Activated CD8-positive, alpha-beta memory T cell treated with anti-CD3 and anti-CD28 coated beads for 1 hour (primary cell): ENCODE measurements around the gene WDR83.
"Not testable (repeated sequence)": the region's sequence is repeated elsewhere in the genome, so short reads cannot be mapped to it uniquely, and the experiment has no call there.

ENCODE experiments used
- DNase-seq, 2 donors: peaks; one replicate each; pipeline ENCODE4 v3.0.0-alpha.2; 2020; ENCODE audit warnings: low read depth in 1 of 2; ENCODE audit errors: extremely low read depth in 1 of 2

The WDR83 gene, protein sequence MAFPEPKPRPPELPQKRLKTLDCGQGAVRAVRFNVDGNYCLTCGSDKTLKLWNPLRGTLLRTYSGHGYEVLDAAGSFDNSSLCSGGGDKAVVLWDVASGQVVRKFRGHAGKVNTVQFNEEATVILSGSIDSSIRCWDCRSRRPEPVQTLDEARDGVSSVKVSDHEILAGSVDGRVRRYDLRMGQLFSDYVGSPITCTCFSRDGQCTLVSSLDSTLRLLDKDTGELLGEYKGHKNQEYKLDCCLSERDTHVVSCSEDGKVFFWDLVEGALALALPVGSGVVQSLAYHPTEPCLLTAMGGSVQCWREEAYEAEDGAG

DNA sequence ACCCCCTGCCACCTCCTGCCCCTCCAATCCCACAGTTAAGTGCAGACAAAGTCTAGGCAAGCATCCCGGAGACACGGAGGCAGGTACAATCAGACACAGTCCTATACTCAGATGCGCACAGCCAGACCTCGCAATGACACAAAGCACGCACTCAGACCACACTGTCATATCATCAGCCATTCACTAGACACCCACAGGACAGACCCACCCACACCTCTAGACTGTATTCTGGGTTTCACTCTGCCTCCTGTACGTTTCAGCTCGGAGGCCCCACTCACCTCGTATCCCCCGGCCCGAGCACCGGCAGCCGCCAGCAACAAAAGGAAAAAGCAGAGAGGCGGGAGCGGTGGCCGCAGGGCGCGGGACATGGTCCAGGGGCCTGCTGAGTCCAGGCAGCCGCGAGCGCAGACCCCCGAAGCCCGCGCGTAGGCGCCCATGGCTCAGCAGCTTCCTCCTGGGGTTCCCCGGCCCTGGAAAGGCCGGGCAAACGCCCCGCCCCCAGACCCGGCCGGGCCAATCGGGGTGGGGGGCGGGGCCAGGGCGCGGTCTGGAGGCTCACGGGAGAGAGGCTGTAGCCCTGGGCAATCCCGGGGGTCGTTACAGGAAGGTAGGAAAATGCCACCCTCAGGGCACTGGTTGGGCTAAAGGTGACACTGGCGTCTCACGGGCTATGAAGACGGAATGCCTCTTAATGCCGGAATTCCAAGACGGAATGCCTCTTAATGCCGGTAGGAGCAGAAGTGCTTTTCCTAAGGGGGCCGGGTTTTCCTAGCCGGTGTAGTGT lies at the start of gene WDR83, which contains the start of gene MAN2B1:
TSS of gene WDR83 (plus strand) at position 543 of the 784 bp plus-strand sequence. CDS start 2,984 bp downstream, outside the sequence.
TSS of gene MAN2B1 (minus strand) at position 478 of the 784 bp plus-strand sequence. CDS start at position 437, 41 bp downstream.
- DNase-seq, result peak in 1 of 2 donors; percentile 69

DNA sequence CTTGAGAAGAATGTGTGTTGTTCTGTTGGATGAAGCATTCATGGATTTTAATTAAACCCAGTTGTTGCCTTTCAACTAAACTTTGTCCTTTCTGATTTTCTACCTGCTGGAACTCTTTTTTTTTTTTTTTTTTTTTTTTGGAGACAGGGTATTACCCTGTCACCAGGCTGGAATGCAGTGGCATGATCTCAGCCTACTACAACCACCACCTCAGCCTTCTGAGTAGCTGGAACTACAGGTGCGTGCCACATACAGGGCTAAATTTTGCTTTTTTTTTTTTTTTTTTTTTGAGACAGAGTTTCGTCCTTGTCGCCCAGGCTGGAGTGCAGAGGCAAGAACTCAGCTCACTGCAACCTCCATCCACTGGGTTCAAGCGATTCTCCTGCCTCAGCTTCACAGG lies 49.0 kb upstream of the WDR83 start:
- no peak for DNase-seq

DNA sequence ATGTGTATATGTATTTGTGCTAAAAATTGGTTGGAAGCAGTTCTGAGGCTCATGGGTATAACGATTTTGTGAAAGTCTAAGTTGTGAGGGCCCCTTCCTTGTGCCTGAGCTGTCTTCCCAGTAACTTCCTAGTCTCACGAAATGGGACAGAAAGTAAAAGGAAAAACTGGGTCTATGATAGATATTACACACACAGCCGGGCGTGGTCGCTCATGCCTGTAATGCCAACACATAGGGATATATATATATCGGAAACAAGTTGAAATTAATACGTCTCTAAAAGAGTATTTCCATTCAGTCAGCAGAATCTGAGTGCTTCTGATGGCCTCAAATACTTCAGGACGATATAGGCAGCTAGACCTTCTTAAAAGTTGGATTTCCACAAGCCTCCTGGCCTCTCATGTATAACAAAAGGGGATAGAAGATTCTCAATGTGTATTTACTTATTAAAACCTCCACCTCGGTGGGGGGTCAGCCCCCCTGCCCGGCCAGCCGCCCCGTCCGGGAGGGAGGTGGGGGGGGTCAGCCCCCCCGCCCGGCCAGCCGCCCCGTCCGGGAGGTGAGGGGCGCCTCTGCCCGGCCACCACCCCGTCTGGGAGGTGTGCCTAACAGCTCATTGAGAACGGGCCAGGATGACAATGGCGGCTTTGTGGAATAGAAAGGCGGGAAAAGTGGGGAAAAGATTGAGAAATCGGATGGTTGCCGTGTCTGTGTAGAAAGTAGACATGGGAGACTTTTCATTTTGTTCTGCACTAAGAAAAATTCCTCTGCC lies 45.2 kb upstream of the WDR83 start:
- not testable (repeated sequence) for DNase-seq

- DNase-seq, result no peak
Measured at GRCh38 chr19:12623361-12624031, 43.1 kb upstream of the WDR83 start.

- DNase-seq, result no peak
Measured at GRCh38 chr19:12626958-12627357, 39.6 kb upstream of the WDR83 start.

- DNase-seq, result no peak
Measured at GRCh38 chr19:12628040-12629022, 38.3 kb upstream of the WDR83 start.

DNA sequence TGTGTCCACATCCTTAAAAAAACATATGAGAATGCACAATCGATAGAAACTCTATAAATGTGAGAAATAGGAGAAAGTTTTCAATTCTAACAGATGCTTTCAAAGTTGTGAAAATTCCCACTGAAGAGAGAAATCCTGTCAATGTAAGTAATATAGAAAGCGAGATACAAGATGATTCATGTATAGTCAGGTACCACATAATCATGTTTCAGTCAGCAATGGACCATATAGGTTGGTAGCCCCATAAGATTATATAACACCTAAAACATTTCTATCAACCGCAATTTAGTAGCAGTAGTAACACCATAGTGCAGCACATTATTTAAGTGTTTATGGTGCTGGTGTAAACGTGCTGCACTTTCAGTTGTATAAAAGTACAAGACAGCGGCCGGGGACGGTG lies 37.4 kb upstream of the WDR83 start:
- no peak for DNase-seq

- no peak for DNase-seq
Measured at GRCh38 chr19:12636631-12637030, 30.0 kb upstream of the WDR83 start.

DNA sequence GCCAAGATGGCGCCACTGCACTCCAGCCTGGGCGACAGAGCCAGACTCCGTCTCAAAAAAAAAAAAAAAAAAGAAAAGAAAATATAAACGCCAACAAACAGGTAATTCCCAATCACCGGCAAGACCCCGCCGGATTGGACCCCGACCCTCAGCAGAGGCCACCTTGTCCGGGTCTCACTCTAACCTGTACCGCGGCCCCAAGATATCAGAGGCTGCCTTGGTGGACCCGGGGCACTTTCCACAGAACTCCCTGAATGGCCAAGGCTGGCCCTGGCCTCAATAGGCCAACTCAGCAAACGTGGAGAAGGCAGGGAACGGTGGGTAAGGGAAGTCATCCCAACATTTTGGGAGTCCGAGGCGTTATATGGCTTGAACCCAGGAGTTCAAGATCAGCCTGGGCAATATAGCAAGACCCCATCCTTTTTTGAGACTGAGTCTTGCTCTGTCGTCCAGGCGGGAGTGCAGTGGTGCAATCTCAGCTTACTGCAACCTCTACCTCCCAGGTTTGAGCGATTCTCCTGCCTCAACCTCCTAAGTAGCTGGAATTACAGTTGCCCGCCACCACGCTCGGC lies 27.9 kb upstream of the WDR83 start:
- no peak for DNase-seq

- peak; percentile 72 to 75 for DNase-seq
Measured at GRCh38 chr19:12639901-12640613, 26.6 kb upstream of the WDR83 start.

DNA sequence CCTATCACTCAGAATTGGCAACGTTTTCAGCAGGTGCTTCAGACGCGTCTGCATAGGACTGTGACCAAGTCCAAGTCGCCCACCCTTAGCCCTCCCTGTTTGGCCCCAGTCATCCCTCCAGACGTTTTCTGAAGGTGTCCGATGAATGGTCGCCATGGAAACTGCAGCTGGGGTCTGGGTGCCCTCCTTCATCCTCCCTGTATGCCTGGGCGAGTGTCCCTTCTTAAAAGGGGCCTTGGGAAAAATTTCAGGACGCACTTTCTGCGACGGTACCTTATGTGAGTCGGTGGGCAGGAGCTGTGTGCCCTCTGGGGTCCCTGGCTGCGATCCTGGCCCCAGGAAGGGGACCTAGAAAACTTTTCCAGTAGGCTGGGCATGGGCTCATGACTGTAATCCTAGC lies 25.2 kb upstream of the WDR83 start:
- DNase-seq, result no peak

- DNase-seq, result no peak
Measured at GRCh38 chr19:12642506-12642905, 24.1 kb upstream of the WDR83 start.

DNA sequence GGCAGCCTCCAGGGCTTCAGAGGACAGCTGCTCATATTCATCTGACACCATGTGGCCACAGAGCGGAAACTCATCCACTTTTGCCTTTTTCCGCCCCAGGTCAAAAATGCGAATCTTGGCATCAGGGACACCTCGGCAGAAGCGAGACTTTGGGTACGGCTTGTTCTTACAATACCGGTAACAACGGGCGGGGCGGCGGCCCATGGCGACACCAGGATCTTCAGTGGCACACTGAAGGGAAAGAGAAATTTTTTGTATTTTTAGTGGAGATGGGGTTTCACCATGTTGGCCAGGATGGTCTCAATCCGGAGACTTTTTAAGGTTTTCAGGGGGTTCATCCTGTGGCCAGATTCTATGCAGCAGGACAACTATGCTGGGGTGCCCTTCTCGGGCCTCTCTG lies 22.9 kb upstream of the WDR83 start:
- not testable (repeated sequence) for DNase-seq

GRCh38 chr19:12646551-12646950 lies 20.1 kb upstream of the WDR83 start:
- no peak for DNase-seq

- no peak for DNase-seq
Measured at GRCh38 chr19:12647047-12647446, 19.6 kb upstream of the WDR83 start.

GRCh38 chr19:12647490-12648071 lies 19.0 kb upstream of the WDR83 start:
- no peak for DNase-seq

DNA sequence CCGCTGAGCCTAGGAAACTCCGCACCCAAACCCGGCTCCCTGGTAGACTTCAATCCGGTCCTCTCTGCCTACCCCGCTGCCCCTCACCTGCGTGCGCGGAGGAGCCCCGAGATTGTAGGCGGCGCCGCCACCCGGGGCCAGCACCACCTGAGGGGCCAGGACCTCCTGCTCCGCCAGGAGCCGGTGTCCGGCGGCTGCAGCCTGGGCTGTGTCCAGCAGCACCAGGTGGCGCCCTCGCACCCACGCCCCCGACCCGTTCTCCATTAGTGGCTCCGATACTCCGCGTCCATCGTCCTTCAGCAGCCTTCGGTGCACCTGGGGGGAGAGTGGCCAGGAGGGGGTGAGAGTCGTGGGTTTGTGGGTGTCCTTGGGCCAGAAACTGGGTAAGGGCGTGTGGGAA lies 18.5 kb upstream of the WDR83 start:
- DNase-seq, result no peak

DNA sequence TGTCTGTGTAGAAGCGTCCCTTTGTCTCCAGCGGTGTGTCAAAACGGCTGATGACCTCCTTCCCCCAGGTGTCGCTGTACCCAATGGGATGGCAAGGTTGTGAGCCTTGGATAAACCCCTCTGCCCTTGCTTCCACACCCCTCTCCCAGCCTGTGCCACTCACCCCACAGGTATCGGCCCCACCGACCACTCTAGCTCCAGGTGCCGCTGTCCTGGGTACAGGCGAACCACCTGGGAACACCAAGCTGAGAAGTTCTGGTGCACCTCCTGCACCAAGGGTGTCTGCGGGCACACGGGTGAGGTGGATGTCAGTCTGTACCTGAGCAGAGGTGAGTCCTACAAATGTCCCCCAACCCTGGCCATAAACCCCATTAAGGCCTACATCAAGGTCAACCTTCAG lies 16.7 kb upstream of the WDR83 start:
- DNase-seq, result no peak
